Measurements from ENCODE around the gene MYRF.

GRCh38 chr11:61745781-61746441 lies 6.5 kb upstream of the MYRF start:
- TF ChIP-seq CTCF (IDR thresholded peaks at IDR 0.05) (no peak), ZFX (IDR thresholded peaks at IDR 0.05; ENCODE audit: borderline replicate concordance) (no peak)

All from 22Rv1 (cell line).